ENCODE results near the gene TBC1D32. TPM values are rescaled to one million over a fixed set of nuclear protein-coding genes. Genes with fewer than 3 reads are reported as not detected.
A peak's percentile ranks its signal among the peaks of the same experiment; 100 is the strongest.

The TBC1D32 gene
- total RNA-seq, 1 donor from 2014 or later: 12.2 TPM

- Mint-ChIP-seq H3K27ac (ENCODE audit: unreplicated experiment) (no peak overlapping the region), H3K36me3 (ENCODE audit: low read depth, unreplicated experiment) (no peaks in the 10 kb centered on the region), H3K4me1 (ENCODE audit: unreplicated experiment) (no peaks in the 10 kb centered on the region), H3K27me3 (ENCODE audit: unreplicated experiment) (no peaks in the 10 kb centered on the region), H3K9me3 (ENCODE audit: unreplicated experiment) (no peaks in the 10 kb centered on the region), H3K4me3 (ENCODE audit: unreplicated experiment) (no peak overlapping the region)
- no peak for TF ChIP-seq CTCF (IDR thresholded peaks at IDR 0.05; ENCODE audit: unreplicated experiment)
- DNase-seq (ENCODE audit: low spot score): no peak
These were observed 31.5 kb upstream of the TBC1D32 start for GRCh38 chr6:121365536-121366521.

GRCh38 chr6:121356575-121356974 lies 22.3 kb upstream of the TBC1D32 start:
- Mint-ChIP-seq H3K4me1 (ENCODE audit: unreplicated experiment) (no peaks in the 10 kb centered on the region), H3K36me3 (ENCODE audit: low read depth, unreplicated experiment) (no peaks in the 10 kb centered on the region), H3K27me3 (ENCODE audit: unreplicated experiment) (no peaks in the 10 kb centered on the region), H3K9me3 (ENCODE audit: unreplicated experiment) (no peaks in the 10 kb centered on the region), H3K27ac (ENCODE audit: unreplicated experiment) (no peak overlapping the region), H3K4me3 (ENCODE audit: unreplicated experiment) (no peak overlapping the region)
- peak; percentile 34 for TF ChIP-seq CTCF (IDR thresholded peaks at IDR 0.05; ENCODE audit: unreplicated experiment)
- DNase-seq (ENCODE audit: low spot score): no peak

- Mint-ChIP-seq H3K27me3 (ENCODE audit: unreplicated experiment) (no peaks in the 10 kb centered on the region), H3K4me1 (ENCODE audit: unreplicated experiment) (peaks cover 1% of the 10 kb centered on the region), H3K4me3 (ENCODE audit: unreplicated experiment) (no peak overlapping the region), H3K36me3 (ENCODE audit: low read depth, unreplicated experiment) (no peaks in the 10 kb centered on the region), H3K9me3 (ENCODE audit: unreplicated experiment) (no peaks in the 10 kb centered on the region), H3K27ac (ENCODE audit: unreplicated experiment) (no peak overlapping the region)
- DNase-seq (ENCODE audit: low spot score): no peak
- peak; percentile 49 for TF ChIP-seq CTCF (IDR thresholded peaks at IDR 0.05; ENCODE audit: unreplicated experiment)
These were observed 20.5 kb upstream of the TBC1D32 start for GRCh38 chr6:121354764-121355163.

- DNase-seq (ENCODE audit: low spot score): no peak
- H3K27ac Mint-ChIP-seq (ENCODE audit: unreplicated experiment): no peak overlapping the region
- H3K4me3 Mint-ChIP-seq (ENCODE audit: unreplicated experiment): no peak overlapping the region
- TF ChIP-seq CTCF (IDR thresholded peaks at IDR 0.05; ENCODE audit: unreplicated experiment): no peak
- no peaks in the 10 kb centered on the region for H3K9me3 Mint-ChIP-seq (ENCODE audit: unreplicated experiment)
- peaks cover 5% of the 10 kb centered on the region for H3K4me1 Mint-ChIP-seq (ENCODE audit: unreplicated experiment)
- no peaks in the 10 kb centered on the region for H3K36me3 Mint-ChIP-seq (ENCODE audit: low read depth, unreplicated experiment)
- H3K27me3 Mint-ChIP-seq (ENCODE audit: unreplicated experiment): no peaks in the 10 kb centered on the region
These were observed 18.7 kb upstream of the TBC1D32 start for GRCh38 chr6:121352941-121353340.

GRCh38 chr6:121351916-121352315 lies 17.6 kb upstream of the TBC1D32 start:
- no peak for DNase-seq (ENCODE audit: low spot score)
- TF ChIP-seq CTCF (IDR thresholded peaks at IDR 0.05; ENCODE audit: unreplicated experiment): no peak
- no peaks in the 10 kb centered on the region for H3K36me3 Mint-ChIP-seq (ENCODE audit: low read depth, unreplicated experiment)
- no peaks in the 10 kb centered on the region for H3K9me3 Mint-ChIP-seq (ENCODE audit: unreplicated experiment)
- no peak overlapping the region for H3K4me3 Mint-ChIP-seq (ENCODE audit: unreplicated experiment)
- no peaks in the 10 kb centered on the region for H3K27me3 Mint-ChIP-seq (ENCODE audit: unreplicated experiment)
- H3K27ac Mint-ChIP-seq (ENCODE audit: unreplicated experiment): no peak overlapping the region
- H3K4me1 Mint-ChIP-seq (ENCODE audit: unreplicated experiment): peaks cover 5% of the 10 kb centered on the region

All from endothelial cell (in vitro differentiated cells).